Endothelial cell (in vitro differentiated cells): ENCODE results near the gene ALDH1A1. TPM values are rescaled to one million over a fixed set of nuclear protein-coding genes. Genes with fewer than 3 reads are reported as not detected.
A peak's percentile ranks its signal among the peaks of the same experiment; 100 is the strongest.
"Not testable (repeated sequence)": the region's sequence is repeated elsewhere in the genome, so short reads cannot be mapped to it uniquely, and the experiment has no call there.

Experiments used
- DNase-seq: peaks from one replicate; pipeline ENCODE4 v3.0.0; 2021; ENCODE audit warnings: low spot score
- H3K27ac Mint-ChIP-seq: one replicate; pipeline ENCODE4 v1.8.0; 2021; ENCODE audit warnings: mixed read lengths, inconsistent platforms; ENCODE audit not compliant: unreplicated experiment
- H3K27me3 Mint-ChIP-seq: one replicate; pipeline ENCODE4 v1.8.0; 2021; ENCODE audit warnings: mild to moderate bottlenecking, moderate library complexity, mixed read lengths, inconsistent platforms; ENCODE audit not compliant: unreplicated experiment
- H3K36me3 Mint-ChIP-seq: one replicate; pipeline ENCODE4 v1.8.0; 2021; ENCODE audit warnings: mild to moderate bottlenecking, low read depth, mixed read lengths, inconsistent platforms; ENCODE audit not compliant: unreplicated experiment
- H3K4me1 Mint-ChIP-seq: one replicate; pipeline ENCODE4 v1.8.0; 2021; ENCODE audit warnings: mild to moderate bottlenecking, mixed read lengths, inconsistent platforms; ENCODE audit not compliant: unreplicated experiment
- H3K4me3 Mint-ChIP-seq: one replicate; pipeline ENCODE4 v1.8.0; 2021; ENCODE audit warnings: mild to moderate bottlenecking, mixed read lengths, inconsistent platforms; ENCODE audit not compliant: unreplicated experiment
- H3K9me3 Mint-ChIP-seq: one replicate; pipeline ENCODE4 v1.8.0; 2021; ENCODE audit warnings: mixed read lengths, inconsistent platforms; ENCODE audit not compliant: unreplicated experiment
- total RNA-seq: library from RNA; stranded (reverse); fragmentation: NEBNext Ultra II Directional; extraction: Animal tissue kit (Norgen Biotek cat#: 25700); gene quantifications from one replicate; pipeline ENCODE4 v1.2.1, GENCODE V29; 2021; ENCODE audit not compliant: unreplicated experiment
- TF ChIP-seq, protein P1 (sequence below): fragments of 200-600 bp; sonication (generic); IDR thresholded peaks from one replicate; pipeline ENCODE4 v1.5.0; 2021; ENCODE audit warnings: antibody characterized with exemption; ENCODE audit not compliant: unreplicated experiment

Gene ALDH1A1
- total RNA-seq, 1 donor from 2014 or later, result 7.0 TPM

- no peak for DNase-seq
- Mint-ChIP-seq H3K27me3 (no peaks in the 10 kb centered on the region), H3K4me1 (no peaks in the 10 kb centered on the region), H3K27ac (no peak overlapping the region), H3K9me3 (no peaks in the 10 kb centered on the region), H3K36me3 (no peaks in the 10 kb centered on the region), H3K4me3 (no peak overlapping the region)
- TF ChIP-seq, protein P1, sequence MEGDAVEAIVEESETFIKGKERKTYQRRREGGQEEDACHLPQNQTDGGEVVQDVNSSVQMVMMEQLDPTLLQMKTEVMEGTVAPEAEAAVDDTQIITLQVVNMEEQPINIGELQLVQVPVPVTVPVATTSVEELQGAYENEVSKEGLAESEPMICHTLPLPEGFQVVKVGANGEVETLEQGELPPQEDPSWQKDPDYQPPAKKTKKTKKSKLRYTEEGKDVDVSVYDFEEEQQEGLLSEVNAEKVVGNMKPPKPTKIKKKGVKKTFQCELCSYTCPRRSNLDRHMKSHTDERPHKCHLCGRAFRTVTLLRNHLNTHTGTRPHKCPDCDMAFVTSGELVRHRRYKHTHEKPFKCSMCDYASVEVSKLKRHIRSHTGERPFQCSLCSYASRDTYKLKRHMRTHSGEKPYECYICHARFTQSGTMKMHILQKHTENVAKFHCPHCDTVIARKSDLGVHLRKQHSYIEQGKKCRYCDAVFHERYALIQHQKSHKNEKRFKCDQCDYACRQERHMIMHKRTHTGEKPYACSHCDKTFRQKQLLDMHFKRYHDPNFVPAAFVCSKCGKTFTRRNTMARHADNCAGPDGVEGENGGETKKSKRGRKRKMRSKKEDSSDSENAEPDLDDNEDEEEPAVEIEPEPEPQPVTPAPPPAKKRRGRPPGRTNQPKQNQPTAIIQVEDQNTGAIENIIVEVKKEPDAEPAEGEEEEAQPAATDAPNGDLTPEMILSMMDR, result no peak
Observed at GRCh38 chr9:72872718-72873117, 80.1 kb downstream of the ALDH1A1 start.

DNA sequence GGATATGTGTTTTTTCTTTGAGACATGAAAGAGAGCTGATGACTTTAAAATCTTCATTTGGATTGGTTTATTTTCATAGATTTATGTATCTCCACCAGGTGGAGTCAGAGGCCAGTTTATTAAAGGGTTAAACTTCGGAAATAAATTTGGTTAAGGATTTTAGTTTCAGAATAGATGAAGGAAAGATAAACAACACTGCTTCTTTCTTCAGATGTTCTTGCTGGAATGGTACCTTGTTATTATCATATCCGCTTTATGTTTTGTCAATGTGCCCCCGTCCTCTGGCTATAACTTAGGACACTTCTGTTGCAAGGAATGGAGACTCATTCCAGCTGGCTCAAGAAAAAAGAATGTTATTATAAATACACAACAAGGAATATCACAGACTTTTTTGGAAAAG is 81.2 kb downstream of the ALDH1A1 start:
- no peaks in the 10 kb centered on the region for H3K36me3 Mint-ChIP-seq
- H3K27ac Mint-ChIP-seq, result no peak overlapping the region
- TF ChIP-seq, protein P1, result peak; percentile 61
- no peaks in the 10 kb centered on the region for H3K9me3 Mint-ChIP-seq
- H3K4me3 Mint-ChIP-seq, result no peak overlapping the region
- DNase-seq, result no peak
- H3K27me3 Mint-ChIP-seq, result no peaks in the 10 kb centered on the region
- H3K4me1 Mint-ChIP-seq, result no peaks in the 10 kb centered on the region

GRCh38 chr9:72864327-72864726 is 88.5 kb downstream of the ALDH1A1 start:
- DNase-seq, result no peak
- H3K4me3 Mint-ChIP-seq, result no peak overlapping the region
- no peaks in the 10 kb centered on the region for H3K36me3 Mint-ChIP-seq
- no peaks in the 10 kb centered on the region for H3K9me3 Mint-ChIP-seq
- no peak overlapping the region for H3K27ac Mint-ChIP-seq
- H3K4me1 Mint-ChIP-seq, result peaks cover 3% of the 10 kb centered on the region
- H3K27me3 Mint-ChIP-seq, result no peaks in the 10 kb centered on the region
- TF ChIP-seq, protein P1, result no peak

DNA sequence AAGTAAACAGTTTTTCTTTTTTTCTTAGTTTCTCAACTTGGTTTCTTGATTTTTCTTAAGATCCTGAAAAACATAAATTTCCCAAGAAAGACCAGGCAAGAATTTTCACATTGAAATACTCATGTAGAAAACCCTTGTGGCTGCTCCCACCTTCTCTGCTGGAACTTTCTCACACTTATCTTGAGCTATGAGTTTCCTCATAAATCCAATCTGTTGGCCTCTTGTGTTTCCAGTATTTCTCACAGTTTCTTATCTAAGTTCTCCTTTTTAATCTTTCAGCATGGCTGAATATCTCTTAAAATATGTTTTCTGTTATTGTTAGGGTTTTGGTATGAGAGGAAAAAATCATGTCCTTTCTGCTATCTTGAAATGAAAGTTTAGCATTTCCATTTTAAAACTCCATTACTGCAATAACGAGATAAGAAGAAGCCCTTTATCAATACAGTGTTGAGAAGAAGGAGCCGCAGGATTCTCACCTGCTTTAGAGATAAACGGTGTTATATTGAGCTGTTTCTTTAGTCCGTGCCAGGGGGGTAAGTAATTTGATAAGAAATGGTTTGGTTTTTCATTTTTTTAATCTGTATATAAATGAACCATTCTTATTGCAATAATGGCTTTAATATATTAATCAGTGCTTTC is 89.3 kb downstream of the ALDH1A1 start:
- H3K4me3 Mint-ChIP-seq, result no peak overlapping the region
- no peaks in the 10 kb centered on the region for H3K9me3 Mint-ChIP-seq
- no peak for DNase-seq
- H3K36me3 Mint-ChIP-seq, result no peaks in the 10 kb centered on the region
- no peak overlapping the region for H3K27ac Mint-ChIP-seq
- peaks cover 3% of the 10 kb centered on the region for H3K4me1 Mint-ChIP-seq
- no peaks in the 10 kb centered on the region for H3K27me3 Mint-ChIP-seq
- TF ChIP-seq, protein P1, result no peak

DNA sequence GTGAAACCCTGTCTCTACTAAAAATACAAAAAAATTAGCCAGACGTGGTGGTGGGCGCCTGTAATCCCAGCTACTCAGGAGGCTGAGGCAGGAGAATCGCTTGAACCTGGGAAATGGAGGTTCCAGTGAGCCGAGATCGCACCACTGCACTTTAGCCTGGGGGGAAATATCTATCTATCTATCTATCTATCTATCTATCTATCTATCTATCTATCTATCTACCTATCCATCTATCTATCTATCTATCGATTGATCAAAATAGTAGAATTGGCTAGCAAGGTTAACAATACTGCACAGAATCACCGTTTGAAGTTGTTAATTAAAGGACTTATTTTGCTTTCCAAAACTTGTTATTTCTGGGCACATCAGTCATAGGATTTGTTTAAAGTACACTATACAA is 90.1 kb downstream of the ALDH1A1 start:
- H3K4me1 Mint-ChIP-seq, DNase-seq, H3K4me3 Mint-ChIP-seq, H3K27me3 Mint-ChIP-seq, H3K36me3 Mint-ChIP-seq, H3K27ac Mint-ChIP-seq, H3K9me3 Mint-ChIP-seq: not testable (repeated sequence)
